ENCODE measurements around the gene GCN1.
A peak's percentile ranks its signal among the peaks of the same experiment; 100 is the strongest.
"Not testable (repeated sequence)": the region's sequence is repeated elsewhere in the genome, so short reads cannot be mapped to it uniquely, and the experiment has no call there.

The GCN1 gene

GRCh38 chr12:120194534-120195395 is at the start of gene GCN1:
Gene GCN1, minus strand, starts transcription at chr12:120194715. Its CDS starts 18 bp downstream, at chr12:120194697.
- DNase-seq (ENCODE audit: low read depth): peak; percentile 89
- Histone ChIP-seq H3K9me3 (ENCODE audit: control insufficient read depth, low read length) (no peaks in the 10 kb centered on the region), H3K4me3 (ENCODE audit: low read length) (peak within 1 kb of the TSS; percentile 86), H3K27me3 (replicated peaks; ENCODE audit: control insufficient read depth, insufficient read depth, low read length) (no peaks in the 10 kb centered on the region), H3K4me1 (ENCODE audit: control insufficient read depth, insufficient read depth, low read length) (peaks cover 62% of the 10 kb centered on the region), H3K9ac (ENCODE audit: low read length) (peak within 1 kb of the TSS; percentile 89), H3K36me3 (ENCODE audit: control insufficient read depth, insufficient read depth, low read length, severe bottlenecking) (peaks cover 47% of the 10 kb centered on the region)

- no peak overlapping the region for H3K9ac ChIP-seq (ENCODE audit: low read length)
- no peaks in the 10 kb centered on the region for H3K9me3 ChIP-seq (ENCODE audit: control insufficient read depth, low read length)
- no peaks in the 10 kb centered on the region for H3K27me3 ChIP-seq (replicated peaks; ENCODE audit: control insufficient read depth, insufficient read depth, low read length)
- no peak for DNase-seq (ENCODE audit: low read depth)
- H3K4me3 ChIP-seq (ENCODE audit: low read length): no peak overlapping the region
- peaks cover 70% of the 10 kb centered on the region for H3K4me1 ChIP-seq (ENCODE audit: control insufficient read depth, insufficient read depth, low read length)
- H3K36me3 ChIP-seq (ENCODE audit: control insufficient read depth, insufficient read depth, low read length, severe bottlenecking): peaks cover 2% of the 10 kb centered on the region
Measured at GRCh38 chr12:120242971-120243699, 48.6 kb upstream of the GCN1 start.

- peaks cover 2% of the 10 kb centered on the region for H3K36me3 ChIP-seq (ENCODE audit: control insufficient read depth, insufficient read depth, low read length, severe bottlenecking)
- H3K4me3 ChIP-seq (ENCODE audit: low read length): no peak overlapping the region
- H3K9ac ChIP-seq (ENCODE audit: low read length): peak overlapping the region; percentile 10
- H3K4me1 ChIP-seq (ENCODE audit: control insufficient read depth, insufficient read depth, low read length): peaks cover 69% of the 10 kb centered on the region
- no peaks in the 10 kb centered on the region for H3K9me3 ChIP-seq (ENCODE audit: control insufficient read depth, low read length)
- no peaks in the 10 kb centered on the region for H3K27me3 ChIP-seq (replicated peaks; ENCODE audit: control insufficient read depth, insufficient read depth, low read length)
- no peak for DNase-seq (ENCODE audit: low read depth)
Measured at GRCh38 chr12:120242275-120242799, 47.8 kb upstream of the GCN1 start.

- Histone ChIP-seq H3K9me3 (ENCODE audit: control insufficient read depth, low read length) (no peaks in the 10 kb centered on the region), H3K27me3 (replicated peaks; ENCODE audit: control insufficient read depth, insufficient read depth, low read length) (no peaks in the 10 kb centered on the region), H3K9ac (ENCODE audit: low read length) (peak overlapping the region; percentile 10), H3K4me3 (ENCODE audit: low read length) (no peak overlapping the region), H3K36me3 (ENCODE audit: control insufficient read depth, insufficient read depth, low read length, severe bottlenecking) (peaks cover 2% of the 10 kb centered on the region), H3K4me1 (ENCODE audit: control insufficient read depth, insufficient read depth, low read length) (peaks cover 69% of the 10 kb centered on the region)
- DNase-seq (ENCODE audit: low read depth): no peak
Measured at GRCh38 chr12:120241561-120242274, 47.2 kb upstream of the GCN1 start.

- Histone ChIP-seq H3K27me3 (replicated peaks; ENCODE audit: control insufficient read depth, insufficient read depth, low read length) (no peaks in the 10 kb centered on the region), H3K4me1 (ENCODE audit: control insufficient read depth, insufficient read depth, low read length) (peaks cover 73% of the 10 kb centered on the region), H3K4me3 (ENCODE audit: low read length) (no peak overlapping the region), H3K36me3 (ENCODE audit: control insufficient read depth, insufficient read depth, low read length, severe bottlenecking) (peaks cover 2% of the 10 kb centered on the region), H3K9ac (ENCODE audit: low read length) (no peak overlapping the region), H3K9me3 (ENCODE audit: control insufficient read depth, low read length) (no peaks in the 10 kb centered on the region)
- no peak for DNase-seq (ENCODE audit: low read depth)
Measured at GRCh38 chr12:120240495-120240833, 45.9 kb upstream of the GCN1 start.

GRCh38 chr12:120239776-120240494 is 45.4 kb upstream of the GCN1 start:
- Histone ChIP-seq H3K9ac (ENCODE audit: low read length) (no peak overlapping the region), H3K36me3 (ENCODE audit: control insufficient read depth, insufficient read depth, low read length, severe bottlenecking) (peaks cover 2% of the 10 kb centered on the region), H3K27me3 (replicated peaks; ENCODE audit: control insufficient read depth, insufficient read depth, low read length) (no peaks in the 10 kb centered on the region), H3K4me1 (ENCODE audit: control insufficient read depth, insufficient read depth, low read length) (peaks cover 74% of the 10 kb centered on the region), H3K4me3 (ENCODE audit: low read length) (no peak overlapping the region), H3K9me3 (ENCODE audit: control insufficient read depth, low read length) (no peaks in the 10 kb centered on the region)
- no peak for DNase-seq (ENCODE audit: low read depth)

GRCh38 chr12:120238839-120239445 is 44.4 kb upstream of the GCN1 start:
- Histone ChIP-seq H3K36me3 (ENCODE audit: control insufficient read depth, insufficient read depth, low read length, severe bottlenecking) (peaks cover 2% of the 10 kb centered on the region), H3K9ac (ENCODE audit: low read length) (peak overlapping the region; percentile 76), H3K4me3 (ENCODE audit: low read length) (no peak overlapping the region), H3K27me3 (replicated peaks; ENCODE audit: control insufficient read depth, insufficient read depth, low read length) (no peaks in the 10 kb centered on the region), H3K9me3 (ENCODE audit: control insufficient read depth, low read length) (no peaks in the 10 kb centered on the region), H3K4me1 (ENCODE audit: control insufficient read depth, insufficient read depth, low read length) (peaks cover 77% of the 10 kb centered on the region)
- DNase-seq (ENCODE audit: low read depth): no peak

- peak overlapping the region; percentile 50 for H3K4me3 ChIP-seq (ENCODE audit: low read length)
- H3K9ac ChIP-seq (ENCODE audit: low read length): peak overlapping the region; percentile 76
- peaks cover 81% of the 10 kb centered on the region for H3K4me1 ChIP-seq (ENCODE audit: control insufficient read depth, insufficient read depth, low read length)
- H3K9me3 ChIP-seq (ENCODE audit: control insufficient read depth, low read length): no peaks in the 10 kb centered on the region
- no peaks in the 10 kb centered on the region for H3K27me3 ChIP-seq (replicated peaks; ENCODE audit: control insufficient read depth, insufficient read depth, low read length)
- peaks cover 2% of the 10 kb centered on the region for H3K36me3 ChIP-seq (ENCODE audit: control insufficient read depth, insufficient read depth, low read length, severe bottlenecking)
- no peak for DNase-seq (ENCODE audit: low read depth)
Measured at GRCh38 chr12:120238217-120238616, 43.7 kb upstream of the GCN1 start.

GRCh38 chr12:120237360-120238171 is 43.1 kb upstream of the GCN1 start:
- peak; percentile 67 for DNase-seq (ENCODE audit: low read depth)
- H3K36me3 ChIP-seq (ENCODE audit: control insufficient read depth, insufficient read depth, low read length, severe bottlenecking): peaks cover 2% of the 10 kb centered on the region
- peaks cover 82% of the 10 kb centered on the region for H3K4me1 ChIP-seq (ENCODE audit: control insufficient read depth, insufficient read depth, low read length)
- no peaks in the 10 kb centered on the region for H3K27me3 ChIP-seq (replicated peaks; ENCODE audit: control insufficient read depth, insufficient read depth, low read length)
- no peaks in the 10 kb centered on the region for H3K9me3 ChIP-seq (ENCODE audit: control insufficient read depth, low read length)
- H3K9ac ChIP-seq (ENCODE audit: low read length): peak overlapping the region; percentile 76
- peak overlapping the region; percentile 50 for H3K4me3 ChIP-seq (ENCODE audit: low read length)

- not testable (repeated sequence) for H3K9me3 ChIP-seq (ENCODE audit: control insufficient read depth, low read length); H3K4me3 ChIP-seq (ENCODE audit: low read length); H3K27me3 ChIP-seq (replicated peaks; ENCODE audit: control insufficient read depth, insufficient read depth, low read length); DNase-seq (ENCODE audit: low read depth); H3K36me3 ChIP-seq (ENCODE audit: control insufficient read depth, insufficient read depth, low read length, severe bottlenecking)
- H3K9ac ChIP-seq (ENCODE audit: low read length): peak overlapping the region; percentile 76
- H3K4me1 ChIP-seq (ENCODE audit: control insufficient read depth, insufficient read depth, low read length): peaks cover 82% of the 10 kb centered on the region
Measured at GRCh38 chr12:120236809-120237208, 42.3 kb upstream of the GCN1 start.
